ENCODE data around the gene LTB4R. TPM values are rescaled to one million over a fixed set of nuclear protein-coding genes. Genes with fewer than 3 reads are reported as not detected.

The LTB4R gene
- polyA plus RNA-seq, 1 donor from 2014 or later, result 4.3 TPM

- Histone ChIP-seq H2AFZ (ENCODE audit: low read depth, low read length) (no peak overlapping the region), H3K27me3 (ENCODE audit: insufficient read depth, low read depth, low read length) (no peaks in the 10 kb centered on the region), H3F3A (ENCODE audit: insufficient read depth, low read length, poor library complexity, severe bottlenecking) (no peaks in the 10 kb centered on the region), H3K4me2 (ENCODE audit: low read length) (no peak overlapping the region), H3K36me3 (ENCODE audit: insufficient read depth, low read length) (no peaks in the 10 kb centered on the region), H3K9me2 (ENCODE audit: insufficient read depth, low read length) (no peaks in the 10 kb centered on the region), H4K20me1 (ENCODE audit: insufficient read depth) (no peaks in the 10 kb centered on the region), H3K9ac (ENCODE audit: low read length) (no peak overlapping the region), H3K79me2 (replicated peaks; ENCODE audit: insufficient read depth, low read length) (no peaks in the 10 kb centered on the region), H3K9me3 (ENCODE audit: low read length) (no peaks in the 10 kb centered on the region), H3K4me3 (ENCODE audit: low read length) (no peak overlapping the region), H3K27ac (ENCODE audit: low read length) (no peak overlapping the region)
- TF ChIP-seq, protein P1, sequence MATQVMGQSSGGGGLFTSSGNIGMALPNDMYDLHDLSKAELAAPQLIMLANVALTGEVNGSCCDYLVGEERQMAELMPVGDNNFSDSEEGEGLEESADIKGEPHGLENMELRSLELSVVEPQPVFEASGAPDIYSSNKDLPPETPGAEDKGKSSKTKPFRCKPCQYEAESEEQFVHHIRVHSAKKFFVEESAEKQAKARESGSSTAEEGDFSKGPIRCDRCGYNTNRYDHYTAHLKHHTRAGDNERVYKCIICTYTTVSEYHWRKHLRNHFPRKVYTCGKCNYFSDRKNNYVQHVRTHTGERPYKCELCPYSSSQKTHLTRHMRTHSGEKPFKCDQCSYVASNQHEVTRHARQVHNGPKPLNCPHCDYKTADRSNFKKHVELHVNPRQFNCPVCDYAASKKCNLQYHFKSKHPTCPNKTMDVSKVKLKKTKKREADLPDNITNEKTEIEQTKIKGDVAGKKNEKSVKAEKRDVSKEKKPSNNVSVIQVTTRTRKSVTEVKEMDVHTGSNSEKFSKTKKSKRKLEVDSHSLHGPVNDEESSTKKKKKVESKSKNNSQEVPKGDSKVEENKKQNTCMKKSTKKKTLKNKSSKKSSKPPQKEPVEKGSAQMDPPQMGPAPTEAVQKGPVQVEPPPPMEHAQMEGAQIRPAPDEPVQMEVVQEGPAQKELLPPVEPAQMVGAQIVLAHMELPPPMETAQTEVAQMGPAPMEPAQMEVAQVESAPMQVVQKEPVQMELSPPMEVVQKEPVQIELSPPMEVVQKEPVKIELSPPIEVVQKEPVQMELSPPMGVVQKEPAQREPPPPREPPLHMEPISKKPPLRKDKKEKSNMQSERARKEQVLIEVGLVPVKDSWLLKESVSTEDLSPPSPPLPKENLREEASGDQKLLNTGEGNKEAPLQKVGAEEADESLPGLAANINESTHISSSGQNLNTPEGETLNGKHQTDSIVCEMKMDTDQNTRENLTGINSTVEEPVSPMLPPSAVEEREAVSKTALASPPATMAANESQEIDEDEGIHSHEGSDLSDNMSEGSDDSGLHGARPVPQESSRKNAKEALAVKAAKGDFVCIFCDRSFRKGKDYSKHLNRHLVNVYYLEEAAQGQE (IDR thresholded peaks at IDR 0.05; ENCODE audit: borderline replicate concordance), result no peak
- TF ChIP-seq EZH2 (IDR thresholded peaks at IDR 0.05; ENCODE audit: borderline replicate concordance, insufficient read depth, low read length, poor library complexity, severe bottlenecking), result no peak
- no peak for TF ChIP-seq TAF1 (IDR thresholded peaks at IDR 0.05; ENCODE audit: low read depth)
- TF ChIP-seq SMC3 (conservative IDR thresholded peaks at IDR 0.05; ENCODE audit: poor library complexity), result no peak
- TF ChIP-seq EP300 (conservative IDR thresholded peaks at IDR 0.05; ENCODE audit: poor library complexity, severe bottlenecking), result no peak
- TF ChIP-seq CTCF (IDR thresholded peaks at IDR 0.05; ENCODE audit: poor library complexity, severe bottlenecking), result no peak
- no peak for TF ChIP-seq POLR2AphosphoS5 (IDR thresholded peaks at IDR 0.05)
- TF ChIP-seq RAD21 (conservative IDR thresholded peaks at IDR 0.05), result no peak
- no peak for TF ChIP-seq MXI1 (conservative IDR thresholded peaks at IDR 0.05; ENCODE audit: poor library complexity, severe bottlenecking)
Observed at GRCh38 chr14:24269368-24269767, 41.9 kb upstream of the LTB4R start.

GRCh38 chr14:24269910-24270536 is 41.3 kb upstream of the LTB4R start:
- Histone ChIP-seq H3K36me3 (ENCODE audit: insufficient read depth, low read length) (no peaks in the 10 kb centered on the region), H3K4me3 (ENCODE audit: low read length) (peak overlapping the region; percentile 88), H3K79me2 (replicated peaks; ENCODE audit: insufficient read depth, low read length) (no peaks in the 10 kb centered on the region), H3K27me3 (ENCODE audit: insufficient read depth, low read depth, low read length) (no peaks in the 10 kb centered on the region), H3K27ac (ENCODE audit: low read length) (no peak overlapping the region), H3K4me2 (ENCODE audit: low read length) (no peak overlapping the region), H2AFZ (ENCODE audit: low read depth, low read length) (no peak overlapping the region), H3F3A (ENCODE audit: insufficient read depth, low read length, poor library complexity, severe bottlenecking) (no peaks in the 10 kb centered on the region), H3K9ac (ENCODE audit: low read length) (no peak overlapping the region), H4K20me1 (ENCODE audit: insufficient read depth) (no peaks in the 10 kb centered on the region), H3K9me3 (ENCODE audit: low read length) (no peaks in the 10 kb centered on the region), H3K9me2 (ENCODE audit: insufficient read depth, low read length) (no peaks in the 10 kb centered on the region)
- no peak for TF ChIP-seq CTCF (IDR thresholded peaks at IDR 0.05; ENCODE audit: poor library complexity, severe bottlenecking)
- TF ChIP-seq EP300 (conservative IDR thresholded peaks at IDR 0.05; ENCODE audit: poor library complexity, severe bottlenecking), result no peak
- TF ChIP-seq EZH2 (IDR thresholded peaks at IDR 0.05; ENCODE audit: borderline replicate concordance, insufficient read depth, low read length, poor library complexity, severe bottlenecking), result no peak
- TF ChIP-seq SMC3 (conservative IDR thresholded peaks at IDR 0.05; ENCODE audit: poor library complexity), result no peak
- TF ChIP-seq MXI1 (conservative IDR thresholded peaks at IDR 0.05; ENCODE audit: poor library complexity, severe bottlenecking), result no peak
- TF ChIP-seq RAD21 (conservative IDR thresholded peaks at IDR 0.05), result no peak
- no peak for TF ChIP-seq TAF1 (IDR thresholded peaks at IDR 0.05; ENCODE audit: low read depth)
- TF ChIP-seq POLR2AphosphoS5 (IDR thresholded peaks at IDR 0.05), result no peak
- TF ChIP-seq, protein P1 (IDR thresholded peaks at IDR 0.05; ENCODE audit: borderline replicate concordance), result no peak
